Activated T-cell treated with anti-CD3 and anti-CD28 coated beads, Interleukin-2, amount 50 U/mL, for 1 hour (primary cell): Measurements from ENCODE around the gene ANKLE2.
A peak's percentile ranks its signal among the peaks of the same experiment; 100 is the strongest.
"Not testable (repeated sequence)": the region's sequence is repeated elsewhere in the genome, so short reads cannot be mapped to it uniquely, and the experiment has no call there.

Experiments used
- DNase-seq: peaks from one replicate; pipeline ENCODE4 v3.0.0-alpha.2; 2020

ANKLE2 gene

DNA sequence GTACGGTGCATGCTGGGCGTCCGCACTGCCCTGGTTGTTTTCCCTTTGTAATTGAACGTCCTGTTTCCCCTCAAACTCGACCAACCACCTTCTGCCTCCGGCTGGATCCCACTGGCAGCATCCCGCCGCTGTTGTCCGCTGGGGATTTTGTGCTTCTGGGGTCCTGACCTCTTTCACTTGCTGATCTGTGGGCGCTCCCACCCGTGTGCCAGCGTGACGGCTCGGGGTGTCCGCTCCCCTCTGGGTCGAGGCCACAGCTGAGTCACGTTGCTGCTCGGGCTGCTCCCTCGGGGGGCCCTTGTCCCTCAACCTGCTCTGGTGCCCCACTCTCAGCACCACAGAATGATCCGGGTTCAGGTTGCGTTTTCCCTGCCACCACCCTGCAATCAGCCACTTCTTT, 43.0 kb downstream of the ANKLE2 start:
- no peak for DNase-seq

DNA sequence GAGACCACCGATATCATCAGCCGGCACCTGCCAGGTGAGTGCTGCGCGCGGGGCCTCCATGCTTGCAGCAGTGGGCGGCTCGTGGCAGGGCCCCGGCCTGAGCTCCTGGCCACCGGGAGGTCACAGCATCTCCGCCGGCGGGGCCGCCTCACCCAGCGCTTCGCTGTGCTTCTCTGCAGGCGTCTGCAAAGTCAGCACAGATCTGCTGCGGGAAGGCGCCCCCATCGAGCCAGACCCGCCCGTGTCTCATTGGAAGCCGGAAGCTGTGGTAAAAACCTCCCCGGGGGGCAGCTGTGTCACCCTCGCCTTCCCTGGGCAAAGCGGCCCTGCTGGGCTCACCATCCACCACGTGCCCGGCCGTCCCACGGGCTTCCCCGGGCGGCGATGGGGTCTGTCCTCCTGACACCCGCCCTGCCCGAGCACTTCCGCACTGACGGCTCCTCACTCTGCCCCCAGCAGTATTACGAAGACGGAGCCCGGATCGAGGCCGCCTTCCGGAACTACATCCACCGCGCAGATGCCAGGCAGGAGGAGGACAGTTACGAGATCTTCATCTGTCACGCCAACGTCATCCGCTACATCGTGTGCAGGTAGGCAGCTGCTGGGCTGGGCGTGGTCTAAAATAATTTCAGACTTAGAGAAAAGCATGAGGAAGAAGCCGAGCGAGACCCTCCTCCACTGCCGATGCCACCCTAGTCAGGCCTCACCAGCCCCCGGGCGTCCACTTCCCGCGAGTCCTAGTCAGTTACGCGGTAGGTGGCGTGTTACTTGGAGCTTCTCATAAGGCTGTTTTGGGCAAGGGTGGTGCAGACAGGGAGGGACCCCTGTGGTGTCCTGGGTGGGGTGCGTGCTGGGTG, 43.9 kb downstream of the ANKLE2 start:
- no peak for DNase-seq

DNA sequence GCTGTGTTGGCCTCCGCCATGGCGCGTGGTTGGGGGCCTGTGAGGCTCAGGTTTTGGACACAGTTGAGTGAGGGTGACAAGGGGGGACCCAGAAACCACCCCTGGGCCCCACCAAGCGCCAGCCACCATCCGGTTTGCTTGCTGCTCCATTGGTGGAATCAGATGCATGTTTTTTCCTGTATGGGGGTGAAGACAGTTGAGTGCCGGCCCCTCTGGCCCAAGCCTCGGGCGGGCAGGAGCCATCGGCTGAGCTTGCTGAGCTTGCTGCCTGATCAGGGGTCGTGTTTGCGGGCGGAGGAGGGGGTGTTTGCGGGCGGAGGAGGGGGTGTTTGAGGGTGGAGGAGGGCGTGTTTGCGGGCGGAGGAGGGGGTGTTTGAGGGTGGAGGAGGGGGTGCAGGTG, 44.6 kb downstream of the ANKLE2 start:
- no peak for DNase-seq

DNA sequence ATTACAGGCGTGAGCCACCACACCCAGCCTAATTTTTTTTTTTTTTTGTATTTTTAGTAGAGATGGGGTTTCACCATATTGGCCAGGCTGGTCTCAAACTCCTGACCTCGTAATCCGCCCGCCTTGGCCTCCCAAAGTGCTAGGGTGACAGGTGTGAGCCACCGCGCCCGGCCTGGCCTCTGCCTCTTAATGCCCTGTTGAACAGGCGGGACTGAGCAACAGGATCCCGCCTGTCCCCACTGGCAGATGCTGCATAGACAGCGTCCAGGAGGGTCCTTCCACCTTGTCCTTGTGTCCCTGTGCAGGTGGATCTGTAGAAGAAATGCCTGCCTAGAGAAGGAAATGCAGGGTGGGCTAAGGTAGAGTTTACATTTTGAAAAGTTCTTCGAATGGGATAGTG, 45.3 kb downstream of the ANKLE2 start:
- no peak for DNase-seq

DNA sequence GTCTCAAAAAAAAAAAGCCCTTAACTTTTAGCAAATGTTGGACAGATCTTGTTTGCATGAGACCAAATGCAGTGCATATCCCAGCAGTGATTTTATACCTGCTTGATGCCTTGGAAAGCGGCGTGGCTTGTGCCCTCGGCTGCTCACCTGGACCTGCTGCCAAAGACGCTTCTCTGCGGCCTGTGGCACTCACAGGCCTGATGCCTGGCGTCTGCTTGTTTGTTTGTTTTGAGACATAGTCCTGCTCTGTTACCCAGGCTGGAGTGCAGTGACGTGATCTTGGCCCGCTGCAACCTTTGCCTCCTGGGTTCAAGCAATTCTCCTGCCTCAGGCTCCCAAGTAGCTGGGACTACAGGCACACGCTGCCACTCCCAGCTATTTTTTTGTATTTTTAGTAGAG, 45.8 kb downstream of the ANKLE2 start:
- DNase-seq: no peak

DNA sequence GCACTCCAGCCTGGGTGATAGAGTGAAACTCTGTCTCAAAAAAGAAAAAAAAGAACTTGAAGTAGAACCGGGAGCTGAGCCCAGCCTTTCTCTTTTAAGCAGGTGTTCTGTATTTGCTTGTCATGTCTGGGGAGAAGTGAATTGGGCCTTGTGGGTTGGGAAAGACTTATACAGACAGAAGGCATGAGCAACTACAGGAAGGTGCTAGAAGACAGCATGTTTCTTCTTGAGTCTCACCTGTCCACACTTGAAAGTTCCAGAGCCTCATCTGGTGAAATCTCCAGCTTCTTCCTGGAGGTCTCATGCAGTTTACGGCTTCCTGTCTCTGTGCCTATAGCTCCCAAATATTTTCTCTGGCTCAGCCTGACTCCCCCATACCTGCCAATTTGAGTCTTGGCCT, 48.5 kb downstream of the ANKLE2 start:
- DNase-seq: no peak

DNA sequence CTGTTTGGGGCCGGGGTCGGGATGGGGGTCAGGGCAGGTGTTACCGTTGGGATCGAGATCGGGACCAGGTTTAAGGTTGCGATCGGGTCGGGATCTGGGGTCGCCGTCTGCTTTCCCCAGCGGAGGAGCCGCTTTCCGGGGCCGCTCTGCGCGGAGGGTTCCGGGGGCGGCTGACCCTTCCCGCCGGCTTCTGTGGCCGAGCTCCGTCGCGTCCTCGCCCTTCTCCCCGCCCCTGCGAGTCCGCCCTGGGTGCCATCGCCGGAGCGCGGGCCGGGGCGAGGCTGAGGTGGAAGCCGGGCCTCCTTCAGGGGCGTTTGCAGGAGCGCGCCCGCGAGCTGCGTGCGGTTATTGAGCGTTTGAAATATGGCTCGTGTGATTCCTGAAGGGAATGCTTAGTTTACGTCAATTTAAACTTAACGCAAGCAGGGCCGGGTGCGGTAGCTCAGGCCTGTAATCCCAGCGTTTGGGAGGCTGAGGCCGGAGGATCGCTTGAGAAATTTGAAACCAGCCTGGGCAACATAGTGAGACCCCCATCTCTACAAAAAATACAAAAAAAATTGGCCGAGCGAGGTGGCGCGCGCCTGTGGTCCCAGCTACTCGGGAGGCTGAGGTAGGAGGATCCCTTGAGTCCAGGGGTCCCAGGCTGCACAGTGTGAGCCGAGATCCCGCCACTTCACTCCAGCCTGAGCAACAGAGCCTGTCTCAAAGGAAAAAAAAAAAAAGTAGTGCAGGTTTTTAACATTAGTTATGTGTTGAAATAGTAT, 50.4 kb downstream of the ANKLE2 start:
- DNase-seq: no peak

DNA sequence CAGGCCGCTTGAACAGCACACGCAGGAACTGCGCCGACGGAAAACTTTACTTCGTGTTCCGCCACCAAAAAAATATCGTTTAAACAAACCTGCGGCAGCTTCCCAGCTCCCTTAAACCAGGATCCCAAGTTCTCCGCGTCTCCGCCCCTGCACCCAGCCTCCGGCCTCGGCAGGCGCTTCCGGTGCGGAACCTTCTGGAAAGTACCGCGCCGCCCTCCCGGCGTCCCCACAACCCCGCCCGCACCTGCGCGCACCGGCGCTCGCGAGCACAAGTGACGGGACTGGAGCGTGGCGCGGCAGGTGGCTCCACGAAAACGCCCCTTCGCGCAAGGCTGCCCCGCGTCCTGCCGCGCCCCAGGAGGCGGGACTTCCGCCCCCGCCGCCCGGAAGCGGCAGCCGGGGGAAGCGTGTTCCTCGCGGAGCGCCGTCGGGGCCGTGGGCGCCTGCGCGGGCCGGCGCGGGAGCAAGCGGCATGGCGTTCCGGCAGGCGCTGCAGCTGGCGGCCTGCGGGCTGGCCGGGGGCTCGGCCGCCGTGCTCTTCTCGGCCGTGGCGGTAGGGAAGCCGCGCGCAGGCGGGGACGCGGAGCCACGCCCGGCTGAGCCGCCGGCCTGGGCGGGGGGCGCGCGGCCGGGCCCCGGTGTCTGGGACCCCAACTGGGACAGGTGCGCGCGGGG, 51.1 kb downstream of the ANKLE2 start, which contains the start of gene PGAM5:
PGAM5 (plus strand) TSS at position 438 of the 675 bp plus-strand sequence; CDS start at position 473, 35 bp downstream.
- DNase-seq: peak; percentile 93

DNA sequence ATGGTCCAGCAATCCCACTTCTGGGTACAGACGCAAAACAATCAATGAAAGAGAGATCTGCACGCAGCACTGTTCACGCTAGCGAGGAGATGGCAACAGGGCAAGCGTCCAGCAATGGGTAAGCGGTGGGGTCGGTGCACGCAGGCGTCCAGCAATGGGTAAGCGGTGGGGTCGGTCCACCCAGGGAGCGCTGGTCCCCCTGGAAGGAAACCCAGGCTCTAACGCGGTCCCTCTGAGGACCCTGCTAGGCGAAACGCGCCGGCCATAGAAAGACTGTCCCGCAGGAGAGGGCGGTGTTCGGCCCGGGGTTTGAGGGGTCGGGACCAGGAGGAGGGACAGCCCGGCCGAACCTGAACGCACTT, 51.6 kb downstream of the ANKLE2 start:
- no peak for DNase-seq

DNA sequence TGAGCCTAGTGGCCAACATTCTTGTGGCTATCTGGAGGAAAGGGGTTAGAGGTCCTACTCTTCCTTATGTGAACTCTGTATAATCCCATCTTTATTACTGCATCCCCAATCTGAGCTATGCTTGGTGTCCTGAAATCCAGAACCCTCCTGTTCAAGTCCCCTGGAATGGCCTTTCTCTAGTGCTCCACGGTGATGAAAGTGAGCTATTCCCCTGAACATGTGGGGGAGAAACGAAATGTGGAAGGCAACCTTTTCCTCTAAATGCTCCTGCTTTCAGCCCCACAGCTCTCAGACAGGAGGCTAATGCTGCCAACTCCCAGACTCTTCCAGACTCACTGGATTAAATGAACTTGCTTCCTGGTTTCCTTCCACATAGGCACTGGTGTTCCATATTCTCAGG, 53.5 kb downstream of the ANKLE2 start:
- no peak for DNase-seq

DNA sequence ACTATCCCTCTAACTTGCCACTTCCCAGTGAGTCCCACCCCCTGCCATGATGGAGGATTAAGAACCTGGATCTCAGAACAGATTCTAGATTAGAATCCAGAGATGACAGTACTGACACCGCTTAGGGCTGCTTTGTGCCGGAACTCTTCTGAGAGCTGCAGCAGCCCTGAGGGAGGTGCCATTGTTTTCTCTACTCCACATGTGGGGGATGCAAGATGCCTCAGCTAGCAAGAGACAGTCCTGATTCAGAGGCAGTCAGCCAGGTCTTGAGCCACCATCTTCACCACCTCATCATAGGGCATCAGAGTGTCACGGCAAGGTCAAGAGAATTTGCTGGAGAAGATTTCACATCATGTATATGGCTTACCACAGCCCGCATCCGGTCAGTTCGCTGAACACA, 54.4 kb downstream of the ANKLE2 start:
- no peak for DNase-seq

DNA sequence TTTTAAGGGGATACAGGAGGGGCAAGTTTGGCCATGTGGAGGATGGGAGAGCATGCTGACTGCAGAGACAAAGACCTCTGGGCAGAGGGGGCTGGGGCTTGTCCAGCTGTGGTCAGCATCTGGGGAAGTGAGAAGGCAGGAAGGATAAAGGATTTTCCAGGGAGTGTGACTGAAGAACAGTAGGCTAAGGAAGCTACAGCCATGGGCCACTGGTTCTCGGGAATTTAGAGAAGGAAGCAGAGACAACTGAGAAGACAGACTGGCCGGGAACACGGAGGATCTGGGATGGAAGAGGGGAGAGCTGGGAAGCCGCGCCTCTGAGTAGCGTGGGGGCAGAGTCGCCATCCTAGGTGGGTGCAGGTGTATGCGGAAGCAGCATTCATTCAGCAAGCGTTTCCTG, 58.0 kb downstream of the ANKLE2 start:
- no peak for DNase-seq

DNA sequence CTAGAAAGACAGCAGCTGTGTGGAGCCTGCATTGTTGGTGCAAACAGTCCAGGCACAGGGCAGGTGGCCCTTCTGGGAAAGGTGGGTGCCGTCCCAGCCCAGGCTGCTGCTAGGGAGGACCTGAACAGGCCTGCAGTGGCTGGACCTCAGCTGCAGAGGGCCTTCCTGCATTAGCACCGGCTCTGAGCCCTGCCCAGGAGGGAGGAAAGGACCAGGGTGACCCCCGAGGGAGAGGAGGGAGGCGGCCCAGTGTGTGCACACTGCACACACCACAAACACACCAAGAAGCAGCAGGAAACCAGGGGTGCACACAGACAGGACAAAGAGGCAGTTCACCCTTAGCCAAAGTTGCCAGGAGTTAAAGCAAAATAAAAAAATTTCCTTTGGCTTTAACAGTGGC, 59.0 kb downstream of the ANKLE2 start:
- DNase-seq: no peak

DNA sequence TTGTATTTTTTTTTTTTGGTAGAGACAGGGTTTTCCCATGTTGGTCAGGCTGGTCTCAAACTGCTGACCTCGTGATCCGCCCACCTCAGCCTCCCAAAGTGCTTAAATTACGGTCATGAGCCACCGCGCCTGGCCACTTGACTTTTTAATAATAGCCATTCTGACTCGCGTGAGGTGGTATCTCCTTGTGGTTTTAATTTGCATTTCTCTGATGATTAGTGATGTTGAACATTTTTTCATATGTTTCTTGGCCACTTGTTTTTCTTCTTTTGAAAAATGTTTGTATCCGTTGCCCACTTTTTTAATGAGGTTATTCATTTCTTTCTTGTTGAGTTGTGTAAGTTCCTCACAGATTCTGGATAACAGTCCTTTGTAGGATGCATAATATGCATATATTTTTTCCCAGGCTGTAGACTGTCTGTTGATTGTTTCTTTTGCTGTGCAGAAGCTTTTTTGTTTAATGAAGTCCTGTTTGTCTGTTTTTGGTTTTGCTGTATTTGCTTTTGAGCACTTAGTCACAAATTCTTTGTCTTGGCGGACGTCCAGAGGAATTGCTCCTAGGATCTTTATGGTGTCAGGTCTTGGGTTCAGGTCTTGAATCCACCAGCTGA, 61.3 kb downstream of the ANKLE2 start:
- DNase-seq: no peak

DNA sequence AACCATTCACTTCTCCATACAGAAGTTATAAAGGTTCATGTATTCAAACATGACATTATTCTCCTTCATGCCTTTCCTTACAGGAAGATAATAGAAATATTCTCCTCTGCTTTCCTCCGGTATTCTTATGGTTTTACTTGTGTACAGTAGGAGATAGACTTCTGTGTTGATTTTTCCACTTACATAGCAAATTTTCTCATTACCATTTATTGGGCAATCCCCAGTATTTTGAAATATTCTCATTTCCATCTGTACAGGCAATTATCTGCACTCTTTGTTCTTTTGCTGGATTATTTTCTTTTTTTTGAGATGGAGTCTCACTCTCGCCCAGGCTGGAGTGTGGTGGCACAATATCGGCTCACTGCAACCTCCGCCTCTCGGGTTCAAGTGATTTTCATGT, 63.3 kb downstream of the ANKLE2 start:
- no peak for DNase-seq

DNA sequence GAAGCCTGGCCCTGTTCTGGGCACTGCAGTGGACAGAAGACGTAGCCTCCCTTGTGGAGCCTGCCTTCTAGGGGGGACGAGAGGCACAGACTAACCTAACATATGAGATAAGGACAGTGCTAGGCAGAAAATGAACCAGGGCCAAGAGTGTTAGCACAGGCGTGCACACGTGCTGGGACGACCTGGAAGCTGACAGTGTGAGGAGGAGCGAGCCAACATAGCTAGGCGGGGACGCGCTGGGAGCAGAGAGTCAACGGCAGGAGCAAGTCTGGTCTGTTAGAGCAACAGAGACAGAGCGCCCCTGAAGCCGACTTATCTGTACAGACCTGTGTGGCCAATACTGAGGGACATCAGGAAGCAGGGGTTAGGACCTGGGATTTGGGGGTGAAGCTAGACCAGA, 66.2 kb downstream of the ANKLE2 start:
- DNase-seq: no peak

DNA sequence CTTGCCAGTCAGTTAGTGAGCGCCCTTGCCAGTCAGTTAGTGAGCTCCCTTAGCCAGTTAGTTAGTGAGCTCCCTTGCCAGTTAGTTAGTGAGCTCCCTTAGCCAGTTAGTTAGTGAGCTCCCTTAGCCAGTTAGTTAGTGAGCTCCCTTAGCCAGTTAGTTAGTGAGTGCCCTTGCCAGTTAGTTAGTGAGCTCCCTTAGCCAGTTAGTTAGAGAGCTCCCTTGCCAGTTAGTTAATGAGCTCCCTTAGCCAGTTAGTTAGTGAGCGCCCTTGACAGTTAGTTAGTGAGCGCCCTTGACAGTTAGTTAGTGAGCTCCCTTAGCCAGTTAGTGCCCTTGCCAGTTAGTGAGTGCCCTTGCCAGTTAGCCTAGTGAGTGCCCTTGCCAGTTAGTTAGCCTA, 66.7 kb downstream of the ANKLE2 start:
- DNase-seq: not testable (repeated sequence)

DNA sequence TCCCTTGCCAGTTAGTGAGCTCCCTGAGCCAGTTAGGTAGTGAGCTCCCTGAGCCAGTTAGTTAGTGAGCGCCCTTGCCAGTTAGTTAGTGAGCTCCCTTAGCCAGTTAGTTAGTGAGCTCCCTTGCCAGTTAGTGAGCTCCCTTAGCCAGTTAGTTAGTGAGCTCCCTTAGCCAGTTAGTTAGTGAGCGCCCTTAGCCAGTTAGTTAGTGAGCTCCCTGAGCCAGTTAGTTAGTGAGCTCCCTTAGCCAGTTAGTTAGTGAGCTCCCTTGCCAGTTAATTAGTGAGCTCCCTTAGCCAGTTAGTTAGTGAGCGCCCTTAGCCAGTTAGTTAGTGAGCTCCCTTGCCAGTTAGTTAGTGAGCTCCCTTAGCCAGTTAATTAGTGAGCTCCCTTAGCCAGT, 69.6 kb downstream of the ANKLE2 start:
- DNase-seq: not testable (repeated sequence)

DNA sequence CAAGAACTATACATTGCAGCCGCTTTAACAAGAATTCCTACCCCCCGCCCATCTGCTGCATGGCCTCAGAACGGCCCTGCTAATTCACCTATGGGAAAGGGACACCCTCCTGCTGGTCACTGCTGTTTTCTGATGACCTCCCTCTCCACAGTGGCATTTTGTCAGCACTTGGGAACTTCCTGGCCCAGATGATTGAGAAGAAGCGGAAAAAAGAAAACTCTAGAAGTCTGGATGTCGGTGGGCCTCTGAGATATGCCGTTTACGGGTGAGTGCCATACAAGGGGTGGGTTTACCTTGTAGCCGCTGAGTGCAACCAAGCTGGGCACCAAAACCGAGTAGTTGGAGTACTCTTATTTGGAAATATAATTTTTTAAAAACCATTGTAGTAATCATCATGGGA, 71.5 kb downstream of the ANKLE2 start:
- DNase-seq: no peak

DNA sequence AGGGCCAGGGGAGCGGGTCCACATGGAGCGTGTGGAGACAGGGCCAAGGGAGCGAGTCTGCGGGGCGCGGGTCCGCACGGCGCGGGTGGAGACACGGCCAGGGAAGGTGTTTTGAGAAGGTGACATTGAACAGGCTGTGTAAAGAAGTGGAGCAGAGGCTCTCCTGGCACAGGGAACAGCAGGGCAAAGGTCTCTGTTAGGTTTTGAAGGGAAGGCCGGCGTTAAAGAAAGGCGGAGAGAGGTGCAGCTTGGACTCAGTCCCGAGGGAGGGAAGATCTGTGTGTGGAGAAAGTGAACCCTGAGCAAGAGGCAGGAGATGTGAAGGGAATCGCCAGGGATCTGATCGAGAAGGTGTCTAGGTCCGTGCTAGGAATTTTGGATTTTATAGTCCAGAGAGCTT, 72.4 kb downstream of the ANKLE2 start:
- no peak for DNase-seq

DNA sequence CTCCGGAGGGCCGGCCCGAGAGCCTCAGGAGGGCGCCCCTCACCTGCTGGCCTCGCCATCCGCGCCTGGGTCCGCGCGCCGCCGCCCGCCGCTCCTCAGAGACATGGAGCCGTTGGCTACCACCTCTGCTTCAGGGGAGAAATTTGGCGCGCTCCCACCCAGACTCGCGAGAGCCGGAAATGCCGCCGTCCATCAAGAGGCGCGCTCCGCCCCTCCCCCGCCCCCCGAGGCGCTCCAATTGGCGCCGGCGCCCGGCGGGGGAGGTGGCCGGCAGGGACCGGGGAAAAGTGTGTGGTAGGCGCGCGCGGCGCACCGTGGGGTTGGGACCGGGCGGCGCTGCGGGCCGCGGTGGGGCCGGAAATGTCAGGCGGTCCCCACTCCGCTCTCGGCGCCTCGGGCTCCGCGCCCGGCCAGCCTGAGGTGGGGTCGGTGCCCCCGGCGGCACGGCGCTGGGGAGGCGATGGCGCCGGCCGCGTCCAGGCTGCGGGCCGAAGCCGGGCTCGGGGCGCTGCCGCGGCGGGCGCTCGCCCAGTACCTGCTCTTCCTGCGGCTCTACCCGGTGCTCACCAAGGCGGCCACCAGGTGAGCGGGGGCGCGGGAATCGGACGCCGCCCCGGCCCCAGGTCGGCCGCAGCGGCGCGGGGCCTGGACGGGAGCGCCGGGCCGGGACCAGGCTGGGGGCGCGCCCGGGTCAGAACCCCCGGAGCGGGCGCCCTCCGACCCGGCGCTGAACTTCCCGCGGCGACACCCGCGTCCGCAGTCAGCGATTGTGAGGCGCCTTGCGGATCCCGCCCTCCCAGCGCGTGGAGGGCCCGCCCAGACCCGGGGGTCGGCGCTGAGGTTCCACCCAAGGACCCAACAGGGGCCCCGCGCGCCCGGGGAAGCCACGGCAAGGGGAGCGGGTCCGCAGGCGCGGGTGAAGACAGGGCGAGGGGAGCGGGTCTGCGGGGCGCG, 74.1 kb downstream of the ANKLE2 start, which contains the start of the genes POLE and PXMP2:
POLE (minus strand) TSS at position 132 of the 954 bp plus-strand sequence; CDS start at position 105, 27 bp downstream.
PXMP2 (plus strand) TSS at position 377 of the 954 bp plus-strand sequence; CDS start at position 461, 84 bp downstream.
- DNase-seq: peak; percentile 95

DNA sequence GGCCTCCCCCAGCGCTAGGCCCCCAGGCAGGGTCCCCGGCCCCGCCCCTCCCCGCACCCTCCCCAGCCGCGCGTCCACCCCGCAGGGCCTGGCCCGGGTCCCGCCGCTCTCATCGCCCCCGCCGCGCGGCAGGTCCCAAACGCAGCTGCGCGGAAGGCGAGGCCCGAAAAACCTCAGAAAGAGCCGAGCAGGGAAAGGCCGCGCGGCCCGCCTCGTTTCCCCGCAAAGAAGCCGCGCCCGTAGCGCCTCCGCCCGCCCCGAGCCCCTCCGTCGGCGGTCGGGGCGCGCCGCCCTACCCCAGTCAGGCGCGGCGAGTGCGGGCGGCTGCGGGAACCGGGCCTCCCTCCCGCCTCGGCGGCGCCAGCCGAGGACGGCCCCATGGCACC, 74.8 kb downstream of the ANKLE2 start:
- no peak for DNase-seq
